Right atrium auricular region (tissue), 2 donors: ENCODE results near the gene PTTG1. TPM values are rescaled to one million over a fixed set of nuclear protein-coding genes. Genes with fewer than 3 reads are reported as not detected.
A peak's percentile ranks its signal among the peaks of the same experiment; 100 is the strongest.

Experiments used
- DNase-seq: peaks from one replicate; pipeline ENCODE4 v3.0.0-alpha.2; 2019; ENCODE audit warnings: low spot score
- H3K27ac ChIP-seq, 2 donors: fragments of 200-600 bp; sonication (generic); 1 replicate in 1 of 2; 2 replicates in 1 of 2; pipeline ENCODE4 v1.5.1; 2016 to 2019
- H3K27me3 ChIP-seq, 2 donors: fragments of 200-600 bp; sonication (generic); one replicate each; pipeline versions ENCODE4 v1.5.1 to v1.6.0; 2017 to 2019
- H3K36me3 ChIP-seq: fragments of 200-600 bp; sonication (generic); one replicate; pipeline ENCODE4 v1.5.1; 2016
- H3K4me1 ChIP-seq, 2 donors: fragments of 200-600 bp; sonication (generic); one replicate each; pipeline versions ENCODE4 v1.5.1 to v1.6.0; 2017 to 2019
- H3K4me3 ChIP-seq, 2 donors: fragments of 200-600 bp; sonication (generic); 1 replicate in 1 of 2; 2 replicates in 1 of 2; pipeline ENCODE4 v1.5.1; 2017 to 2019; ENCODE audit warnings: mild to moderate bottlenecking in 1 of 2, moderate library complexity in 1 of 2
- H3K9me3 ChIP-seq, 2 donors: fragments of 200-600 bp; sonication (generic); one replicate each; pipeline ENCODE4 v1.5.1; 2019
- total RNA-seq, 2 donors: library from RNA; depleted of rRNA; stranded (reverse); fragments of >200 nt; gene quantifications; one replicate each; pipeline ENCODE4 v1.1.0, GENCODE V29; 2016
- TF ChIP-seq, protein P1 (sequence below), 2 donors: fragments of 200-600 bp; sonication (generic); IDR thresholded peaks; one replicate each; pipeline ENCODE4 v1.5.1; 2019; ENCODE audit warnings: antibody characterized with exemption in 2 of 2

PTTG1 gene
- total RNA-seq, 2 donors from 2014 or later, result 4.0 to 5.9 TPM

DNA sequence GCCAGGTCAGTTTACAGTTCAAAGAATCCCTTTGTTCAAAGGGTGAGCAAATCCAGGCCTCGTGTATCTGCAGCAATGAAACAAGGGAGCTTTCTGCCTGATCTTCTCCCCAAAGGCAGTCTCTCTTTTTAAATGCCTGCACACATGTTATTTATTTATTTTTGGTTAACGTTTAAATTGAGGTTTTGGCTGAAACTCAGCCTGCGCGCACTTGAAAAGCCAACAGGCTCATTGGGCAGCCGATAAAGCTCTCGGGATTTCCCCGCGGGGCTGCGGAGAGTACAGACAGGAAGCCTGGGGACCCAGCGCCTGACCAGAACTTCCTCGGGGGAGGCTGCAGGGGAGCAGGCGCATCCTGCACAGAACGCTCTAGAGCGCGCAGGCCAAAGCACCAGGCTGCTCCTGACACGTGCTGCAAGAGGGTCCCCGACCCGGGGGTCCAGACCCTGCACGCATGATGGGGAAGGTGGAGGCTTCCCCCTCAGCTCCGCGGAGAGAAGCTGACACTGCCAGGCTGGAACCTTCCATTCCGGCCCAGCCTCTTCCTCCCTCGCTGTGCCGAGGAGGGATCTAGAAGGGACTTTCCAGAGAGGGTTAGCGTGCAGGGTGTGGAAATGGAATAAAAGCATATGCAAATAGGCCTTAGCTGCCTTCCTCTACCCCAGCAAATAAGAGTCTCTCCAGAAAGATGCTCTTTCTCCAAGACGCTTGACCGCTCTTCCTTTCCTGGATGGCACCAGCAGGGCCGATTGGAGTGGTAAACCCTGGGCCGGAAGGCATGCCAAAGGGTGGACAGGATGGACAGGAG lies 46.1 kb downstream of the PTTG1 start:
- Histone ChIP-seq H3K4me3 (peak overlapping the region in 1 of 2 donors; percentile 34), H3K27ac (peak overlapping the region in 1 of 2 donors; percentile 0), H3K36me3 (no peaks in the 10 kb centered on the region), H3K4me1 (peaks cover 0 to 31% of the 10 kb centered on the region in 2 donors), H3K27me3 (no peaks in the 10 kb centered on the region), H3K9me3 (no peaks in the 10 kb centered on the region)
- TF ChIP-seq, protein P1, sequence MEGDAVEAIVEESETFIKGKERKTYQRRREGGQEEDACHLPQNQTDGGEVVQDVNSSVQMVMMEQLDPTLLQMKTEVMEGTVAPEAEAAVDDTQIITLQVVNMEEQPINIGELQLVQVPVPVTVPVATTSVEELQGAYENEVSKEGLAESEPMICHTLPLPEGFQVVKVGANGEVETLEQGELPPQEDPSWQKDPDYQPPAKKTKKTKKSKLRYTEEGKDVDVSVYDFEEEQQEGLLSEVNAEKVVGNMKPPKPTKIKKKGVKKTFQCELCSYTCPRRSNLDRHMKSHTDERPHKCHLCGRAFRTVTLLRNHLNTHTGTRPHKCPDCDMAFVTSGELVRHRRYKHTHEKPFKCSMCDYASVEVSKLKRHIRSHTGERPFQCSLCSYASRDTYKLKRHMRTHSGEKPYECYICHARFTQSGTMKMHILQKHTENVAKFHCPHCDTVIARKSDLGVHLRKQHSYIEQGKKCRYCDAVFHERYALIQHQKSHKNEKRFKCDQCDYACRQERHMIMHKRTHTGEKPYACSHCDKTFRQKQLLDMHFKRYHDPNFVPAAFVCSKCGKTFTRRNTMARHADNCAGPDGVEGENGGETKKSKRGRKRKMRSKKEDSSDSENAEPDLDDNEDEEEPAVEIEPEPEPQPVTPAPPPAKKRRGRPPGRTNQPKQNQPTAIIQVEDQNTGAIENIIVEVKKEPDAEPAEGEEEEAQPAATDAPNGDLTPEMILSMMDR (IDR thresholded peaks at IDR 0.05), result no peak
- DNase-seq, result peak; percentile 62

- Histone ChIP-seq H3K27ac (no peak overlapping the region), H3K4me1 (peaks cover 0 to 31% of the 10 kb centered on the region in 2 donors), H3K4me3 (peak overlapping the region in 1 of 2 donors; percentile 34), H3K36me3 (no peaks in the 10 kb centered on the region), H3K27me3 (no peaks in the 10 kb centered on the region), H3K9me3 (no peaks in the 10 kb centered on the region)
- no peak for DNase-seq
- TF ChIP-seq, protein P1 (IDR thresholded peaks at IDR 0.05), result no peak
Measured at GRCh38 chr5:160468363-160468975, 46.8 kb downstream of the PTTG1 start.

DNA sequence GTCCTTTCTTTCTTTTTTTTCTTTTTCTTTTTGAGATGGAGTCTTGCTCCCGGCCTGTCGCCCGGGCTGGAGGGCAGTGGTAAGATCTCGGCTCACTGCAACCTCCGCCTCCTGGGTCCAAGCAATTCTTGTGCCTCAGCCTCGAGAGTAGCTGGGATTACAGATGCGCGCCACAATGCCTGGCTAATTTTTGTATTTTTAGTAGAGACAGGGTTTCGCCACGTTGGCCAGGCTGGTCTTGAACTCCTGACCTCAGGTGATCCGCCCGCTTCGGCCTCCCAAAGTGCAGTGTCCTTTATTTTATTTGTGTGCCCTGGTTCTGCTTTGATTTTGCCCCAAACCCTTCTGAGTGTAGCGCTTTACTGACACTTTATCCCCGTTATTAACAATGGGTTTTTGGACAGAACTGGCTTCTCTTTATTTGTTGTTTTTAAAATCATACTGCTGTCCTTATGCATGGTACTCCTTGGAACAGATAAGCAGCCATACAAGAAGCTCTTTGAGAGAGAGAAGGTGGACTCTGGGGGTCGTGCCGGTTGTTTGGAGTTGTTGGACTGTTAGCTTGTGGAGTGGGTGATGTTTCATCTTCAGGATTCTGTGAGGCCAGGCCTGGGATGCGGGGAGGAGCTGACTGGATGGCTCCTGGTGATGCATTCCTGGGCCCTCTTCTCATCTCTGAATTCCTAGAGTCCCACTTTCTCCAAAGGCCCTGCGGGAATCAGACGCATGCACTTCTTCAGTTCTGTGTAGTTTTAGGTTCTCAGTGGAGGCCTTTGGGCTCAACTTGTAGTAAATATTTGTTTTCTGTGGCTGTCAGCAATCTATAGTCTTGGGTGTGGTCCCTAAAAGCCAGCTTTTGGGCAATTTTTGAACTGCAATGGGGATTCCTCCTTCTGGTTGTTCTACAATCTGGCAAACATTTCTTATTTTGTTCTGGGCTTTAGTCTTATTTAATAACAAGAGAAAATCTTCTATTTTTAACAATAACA lies 47.8 kb downstream of the PTTG1 start:
- Histone ChIP-seq H3K9me3 (no peaks in the 10 kb centered on the region), H3K4me1 (peaks cover 0 to 31% of the 10 kb centered on the region in 2 donors), H3K27me3 (no peaks in the 10 kb centered on the region), H3K4me3 (no peak overlapping the region), H3K36me3 (no peaks in the 10 kb centered on the region), H3K27ac (no peak overlapping the region)
- TF ChIP-seq, protein P1 (IDR thresholded peaks at IDR 0.05), result no peak
- DNase-seq, result no peak

GRCh38 chr5:160470437-160471361 lies 49.0 kb downstream of the PTTG1 start:
- H3K36me3 ChIP-seq, result no peaks in the 10 kb centered on the region
- TF ChIP-seq, protein P1 (IDR thresholded peaks at IDR 0.05), result no peak
- no peaks in the 10 kb centered on the region for H3K9me3 ChIP-seq
- H3K27me3 ChIP-seq, result no peaks in the 10 kb centered on the region
- H3K4me3 ChIP-seq, result no peak overlapping the region
- no peak for DNase-seq
- H3K27ac ChIP-seq, result peak overlapping the region in 1 of 2 donors; percentile 34
- peaks cover 0 to 31% of the 10 kb centered on the region in 2 donors for H3K4me1 ChIP-seq

GRCh38 chr5:160471761-160472160 lies 50.1 kb downstream of the PTTG1 start:
- Histone ChIP-seq H3K36me3 (no peaks in the 10 kb centered on the region), H3K4me3 (no peak overlapping the region), H3K27me3 (no peaks in the 10 kb centered on the region), H3K9me3 (no peaks in the 10 kb centered on the region), H3K27ac (no peak overlapping the region), H3K4me1 (peaks cover 0 to 31% of the 10 kb centered on the region in 2 donors)
- TF ChIP-seq, protein P1 (IDR thresholded peaks at IDR 0.05), result no peak
- no peak for DNase-seq
